Caco-2 (cell line): Measurements from ENCODE around the gene TTC28. TPM values are rescaled to one million over a fixed set of nuclear protein-coding genes. Genes with fewer than 3 reads are reported as not detected.

Experiments used
- BruUV-seq: library from RNA; stranded (reverse); fragments of 400-500 nt; replicated peaks from 2 replicates; lab custom pipeline; 2021; lab: Mats Ljungman, UMichigan
- CTCF ChIA-PET: fragments of 300-600 bp; sonication (Branson Sonifier 250); formaldehyde crosslinking; loops from one replicate; lab custom pipeline; 2022; ENCODE audit warnings: antibody characterized with exemption; lab: Charles Lee
- POLR2A ChIA-PET: fragments of 300-600 bp; sonication (Branson Sonifier 250); formaldehyde crosslinking; loops from one replicate; lab custom pipeline; 2022; ENCODE audit warnings: antibody characterized with exemption; lab: Charles Lee
- DNase-seq, 2 experiments: peaks; one replicate each; pipeline versions ENCODE4 v3.0.0 to v3.0.0-alpha.2; 2020 to 2022
- H3K27me3 ChIP-seq: replicated peaks from 2 replicates; pipeline ENCODE4 v1.6.0; 2011; ENCODE audit warnings: low read length; ENCODE audit not compliant: control insufficient read depth, insufficient read depth
- H3K36me3 ChIP-seq: 2 replicates; pipeline ENCODE4 v1.5.1; 2011; ENCODE audit warnings: low read length; ENCODE audit not compliant: control insufficient read depth, insufficient read depth
- H3K4me1 ChIP-seq: fragments of 250-450 bp; sonication (Bioruptor Pico); 2 replicates; pipeline ENCODE4 v1.5.1; 2020; ENCODE audit warnings: mild to moderate bottlenecking
- H3K4me3 ChIP-seq: 2 replicates; pipeline ENCODE4 v1.5.1; 2011; ENCODE audit warnings: low read depth, mild to moderate bottlenecking, control low read depth, low read length
- H3K9me3 ChIP-seq: fragments of 250-450 bp; sonication (Bioruptor Pico); 2 replicates; pipeline ENCODE4 v1.5.1; 2020; ENCODE audit warnings: mild to moderate bottlenecking, moderate library complexity
- H3K27ac Mint-ChIP-seq: one replicate; pipeline ENCODE4 v1.8.0; 2022; ENCODE audit warnings: mixed read lengths; ENCODE audit not compliant: unreplicated experiment
- H3K27me3 Mint-ChIP-seq: one replicate; pipeline ENCODE4 v1.8.0; 2022; ENCODE audit warnings: mixed read lengths; ENCODE audit not compliant: insufficient read depth, unreplicated experiment
- H3K36me3 Mint-ChIP-seq: one replicate; pipeline ENCODE4 v1.8.0; 2022; ENCODE audit warnings: mild to moderate bottlenecking, mixed read lengths; ENCODE audit not compliant: insufficient read depth, unreplicated experiment
- H3K4me1 Mint-ChIP-seq: one replicate; pipeline ENCODE4 v1.8.0; 2022; ENCODE audit warnings: low read depth, mixed read lengths; ENCODE audit not compliant: unreplicated experiment
- H3K4me3 Mint-ChIP-seq: one replicate; pipeline ENCODE4 v1.8.0; 2022; ENCODE audit warnings: mild to moderate bottlenecking, moderate library complexity, mixed read lengths; ENCODE audit not compliant: unreplicated experiment
- H3K9me3 Mint-ChIP-seq: one replicate; pipeline ENCODE4 v1.8.0; 2022; ENCODE audit warnings: mixed read lengths; ENCODE audit not compliant: unreplicated experiment
- CTCF ChIP-seq, 2 experiments: fragments of 200-600 bp in 1 of 2; IDR thresholded peaks; 1 replicate in 1 of 2; 2 replicates in 1 of 2; pipeline versions ENCODE4 v1.5.1 to v1.8.0; 2011 to 2022; ENCODE audit warnings: antibody characterized with exemption in 1 of 2, control low read depth in 1 of 2, inconsistent platforms in 1 of 2, low read depth in 1 of 2, low read length in 1 of 2, mild to moderate bottlenecking in 1 of 2, moderate library complexity in 1 of 2; ENCODE audit not compliant: insufficient read depth in 1 of 2, severe bottlenecking in 1 of 2, unreplicated experiment in 1 of 2
- intact Hi-C: fragments of 100-400 bp; cut with micrococcal nuclease; formaldehyde crosslinking; loops from one replicate; pipeline ENCODE4 v1.10.0; 2022; ENCODE audit not compliant: unreplicated experiment
- total RNA-seq: library from RNA; stranded (reverse); gene quantifications from 2 replicates; pipeline ENCODE4 v1.2.3, GENCODE V29; 2022

Gene TTC28
- total RNA-seq, 1 experiment from 2014 or later: 12.0 TPM

- intact Hi-C loops: no loop called here
- Mint-ChIP-seq H3K9me3 (peaks cover 18% of the 10 kb centered on the region), H3K4me3 (no peak overlapping the region), H3K36me3 (peaks cover 6% of the 10 kb centered on the region), H3K27me3 (no peaks in the 10 kb centered on the region), H3K4me1 (peaks cover 22% of the 10 kb centered on the region), H3K27ac (no peak overlapping the region)
- Histone ChIP-seq H3K9me3 (peaks cover 4% of the 10 kb centered on the region; the same call in 1 of the 2 replicates), H3K4me3 (no peak overlapping the region), H3K27me3 (no peaks in the 10 kb centered on the region), H3K36me3 (no peaks in the 10 kb centered on the region), H3K4me1 (peaks cover 14% of the 10 kb centered on the region)
- ChIA-PET CTCF (no interaction called here), POLR2A (no interaction called here)
- BruUV-seq: no TSS peak
- no peak for TF ChIP-seq CTCF (IDR thresholded peaks at IDR 0.05; ENCODE audit: insufficient read depth in 1 of 2, low read depth in 1 of 2, low read length in 1 of 2, severe bottlenecking in 1 of 2, unreplicated experiment in 1 of 2)
- DNase-seq: no peak
Observed at GRCh38 chr22:28547132-28547842, 132.4 kb downstream of the TTC28 start.

GRCh38 chr22:28544431-28544868, 135.2 kb downstream of the TTC28 start:
- H3K9me3 ChIP-seq: peaks cover 4% of the 10 kb centered on the region; the same call in 1 of the 2 replicates
- intact Hi-C loops: no loop called here
- H3K4me3 ChIP-seq: no peak overlapping the region
- no peak overlapping the region for H3K4me3 Mint-ChIP-seq
- peaks cover 14% of the 10 kb centered on the region for H3K9me3 Mint-ChIP-seq
- H3K36me3 ChIP-seq: no peaks in the 10 kb centered on the region
- DNase-seq: peak; percentile 45 to 70
- H3K27me3 Mint-ChIP-seq: no peaks in the 10 kb centered on the region
- H3K4me1 Mint-ChIP-seq: peaks cover 22% of the 10 kb centered on the region
- peaks cover 14% of the 10 kb centered on the region for H3K4me1 ChIP-seq
- no TSS peak for BruUV-seq
- H3K27ac Mint-ChIP-seq: peak overlapping the region; percentile 55
- POLR2A ChIA-PET: interaction anchor here (0.6 kb wide), 1 partner anchor 120 kb away, joined by 3 read pairs; no protein-coding TSS in a partner anchor
- CTCF ChIA-PET: no interaction called here
- no peaks in the 10 kb centered on the region for H3K27me3 ChIP-seq
- no peak for TF ChIP-seq CTCF (IDR thresholded peaks at IDR 0.05; ENCODE audit: insufficient read depth in 1 of 2, low read depth in 1 of 2, low read length in 1 of 2, severe bottlenecking in 1 of 2, unreplicated experiment in 1 of 2)
- H3K36me3 Mint-ChIP-seq: peaks cover 6% of the 10 kb centered on the region

GRCh38 chr22:28542980-28543621, 136.5 kb downstream of the TTC28 start:
- intact Hi-C loops: no loop called here
- Histone ChIP-seq H3K4me3 (no peak overlapping the region), H3K27me3 (no peaks in the 10 kb centered on the region), H3K9me3 (peaks cover 4% of the 10 kb centered on the region; the same call in 1 of the 2 replicates), H3K36me3 (no peaks in the 10 kb centered on the region), H3K4me1 (peaks cover 14% of the 10 kb centered on the region)
- peaks cover 22% of the 10 kb centered on the region for H3K4me1 Mint-ChIP-seq
- ChIA-PET CTCF (no interaction called here), POLR2A (no interaction called here)
- H3K27ac Mint-ChIP-seq: peak overlapping the region; percentile 88
- DNase-seq: no peak
- peaks cover 6% of the 10 kb centered on the region for H3K36me3 Mint-ChIP-seq
- TF ChIP-seq CTCF (IDR thresholded peaks at IDR 0.05; ENCODE audit: insufficient read depth in 1 of 2, low read depth in 1 of 2, low read length in 1 of 2, severe bottlenecking in 1 of 2, unreplicated experiment in 1 of 2): no peak
- peaks cover 14% of the 10 kb centered on the region for H3K9me3 Mint-ChIP-seq
- no TSS peak for BruUV-seq
- H3K4me3 Mint-ChIP-seq: no peak overlapping the region
- H3K27me3 Mint-ChIP-seq: no peaks in the 10 kb centered on the region
